Activated T-cell treated with anti-CD3 and anti-CD28 coated beads, Interleukin-2, amount 50 U/mL, for 72 hours (primary cell): ENCODE measurements around the gene MYL3. TPM values are rescaled to one million over a fixed set of nuclear protein-coding genes. Genes with fewer than 3 reads are reported as not detected.
A peak's percentile ranks its signal among the peaks of the same experiment; 100 is the strongest.

Experiments used
- ATAC-seq, 2 donors: fragments of 150-1000 bp; cut with Tn5 transposase; replicated peaks in 1 of 2; 2 replicates each; pipeline ENCODE4 v1.10.0; 2021; ENCODE audit warnings: moderate library complexity in 2 of 2, mild to moderate bottlenecking in 1 of 2
- DNase-seq, 2 donors: peaks; one replicate each; pipeline ENCODE4 v3.0.0; 2021 to 2022; ENCODE audit warnings: mixed read lengths in 1 of 2
- H3K27ac Mint-ChIP-seq: one replicate; pipeline ENCODE4 v1.8.0; 2022; ENCODE audit warnings: mild to moderate bottlenecking, moderate library complexity, mixed read lengths
- H3K27me3 Mint-ChIP-seq: one replicate; pipeline ENCODE4 v1.8.0; 2022; ENCODE audit warnings: low read depth, mixed read lengths
- H3K36me3 Mint-ChIP-seq, 2 donors: one replicate each; pipeline ENCODE4 v1.8.0; 2022; ENCODE audit warnings: mixed read lengths in 2 of 2, mild to moderate bottlenecking in 1 of 2; ENCODE audit not compliant: insufficient read depth in 2 of 2
- H3K4me1 Mint-ChIP-seq: one replicate; pipeline ENCODE4 v1.8.0; 2022; ENCODE audit warnings: low read depth, mixed read lengths
- H3K4me3 Mint-ChIP-seq, 2 donors: one replicate each; pipeline ENCODE4 v1.8.0; 2022; ENCODE audit warnings: mild to moderate bottlenecking in 2 of 2, mixed read lengths in 2 of 2, moderate library complexity in 2 of 2
- H3K9me3 Mint-ChIP-seq, 2 donors: one replicate each; pipeline ENCODE4 v1.8.0; 2022; ENCODE audit warnings: mixed read lengths in 2 of 2
- total RNA-seq, 2 donors: library from RNA; stranded (reverse); gene quantifications; one replicate each; pipeline ENCODE4 v1.2.3, GENCODE V29; 2022

Gene MYL3
- total RNA-seq, 2 donors from 2014 or later, result not detected

DNA sequence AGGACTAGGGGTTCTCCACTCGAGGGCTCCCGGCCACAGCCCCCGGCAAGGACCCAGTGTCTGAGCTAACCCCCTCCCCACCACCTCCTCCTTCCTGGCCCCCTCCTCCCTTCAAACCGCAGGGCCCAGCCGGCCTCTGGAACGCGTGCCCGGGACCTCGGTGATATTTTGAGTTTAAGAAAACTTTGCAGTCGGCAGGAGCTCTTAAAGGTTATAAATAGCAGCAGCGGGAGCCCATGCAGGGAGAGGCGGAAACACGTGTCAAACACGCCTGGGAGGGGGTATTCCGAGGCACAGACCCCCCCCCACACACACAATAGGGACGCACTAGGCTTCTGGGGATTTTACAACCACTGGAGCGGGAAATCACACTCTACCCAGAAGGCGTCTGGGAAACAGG lies 11.2 kb upstream of the MYL3 start:
- ATAC-seq, result no peak

DNA sequence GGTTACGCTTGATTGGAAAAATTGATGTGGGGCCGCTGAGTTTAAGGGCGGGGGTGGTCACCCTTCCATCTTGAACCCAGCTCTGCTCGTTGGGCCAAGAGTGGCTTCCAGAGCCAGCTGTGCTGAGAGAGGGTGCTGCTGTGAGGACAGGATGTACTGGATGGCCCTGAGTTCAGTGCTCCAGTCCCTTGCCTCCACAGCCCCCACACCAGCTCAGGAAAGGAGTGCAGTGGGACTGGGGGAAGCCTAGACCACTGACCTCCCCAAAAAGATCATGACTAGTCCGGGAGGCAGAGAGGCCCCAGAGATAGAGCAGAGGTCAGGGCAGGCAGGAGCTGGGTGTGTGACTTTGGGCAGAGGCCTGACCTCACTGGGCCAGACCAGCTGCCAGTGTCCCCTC lies 10.3 kb upstream of the MYL3 start:
- Mint-ChIP-seq H3K36me3 (no peaks in the 10 kb centered on the region), H3K27ac (no peak overlapping the region), H3K4me1 (peaks cover 12% of the 10 kb centered on the region), H3K4me3 (no peak overlapping the region), H3K9me3 (no peaks in the 10 kb centered on the region), H3K27me3 (peaks cover 6% of the 10 kb centered on the region)
- DNase-seq (no peak), ATAC-seq (no peak)

More for the DNA sequence above, 11.2 kb upstream of the MYL3 start:
- no peak overlapping the region for H3K4me3 Mint-ChIP-seq
- H3K27me3 Mint-ChIP-seq, result peaks cover 12% of the 10 kb centered on the region
- H3K27ac Mint-ChIP-seq, result no peak overlapping the region
- no peaks in the 10 kb centered on the region for H3K9me3 Mint-ChIP-seq
- no peaks in the 10 kb centered on the region for H3K36me3 Mint-ChIP-seq
- no peak for DNase-seq
- H3K4me1 Mint-ChIP-seq, result peaks cover 12% of the 10 kb centered on the region

DNA sequence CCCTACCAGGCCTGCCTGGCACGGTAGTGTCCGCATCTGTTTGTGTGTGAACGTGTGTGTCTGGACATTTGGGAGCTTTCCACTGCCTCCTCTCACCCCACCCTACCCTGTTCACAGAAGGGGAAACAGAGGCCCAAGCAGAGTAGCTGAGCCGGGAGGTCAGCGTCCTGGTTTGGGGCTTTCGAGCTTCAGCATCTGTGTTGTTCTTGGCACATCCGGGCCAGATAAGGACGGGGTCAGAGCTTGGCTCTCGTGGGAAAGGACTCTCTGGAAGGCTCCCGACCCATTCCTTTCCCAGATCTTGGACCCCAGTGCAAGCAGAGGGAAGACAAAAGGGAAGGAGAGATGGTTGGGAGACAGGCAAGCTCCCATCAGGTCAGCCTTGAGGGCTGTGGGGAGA lies 8.0 kb upstream of the MYL3 start:
- H3K36me3 Mint-ChIP-seq, result no peaks in the 10 kb centered on the region
- ATAC-seq (no peak), DNase-seq (no peak)
- H3K4me3 Mint-ChIP-seq, result no peak overlapping the region
- peaks cover 12% of the 10 kb centered on the region for H3K4me1 Mint-ChIP-seq
- H3K27me3 Mint-ChIP-seq, result peaks cover 6% of the 10 kb centered on the region
- H3K27ac Mint-ChIP-seq, result no peak overlapping the region
- H3K9me3 Mint-ChIP-seq, result no peaks in the 10 kb centered on the region

DNA sequence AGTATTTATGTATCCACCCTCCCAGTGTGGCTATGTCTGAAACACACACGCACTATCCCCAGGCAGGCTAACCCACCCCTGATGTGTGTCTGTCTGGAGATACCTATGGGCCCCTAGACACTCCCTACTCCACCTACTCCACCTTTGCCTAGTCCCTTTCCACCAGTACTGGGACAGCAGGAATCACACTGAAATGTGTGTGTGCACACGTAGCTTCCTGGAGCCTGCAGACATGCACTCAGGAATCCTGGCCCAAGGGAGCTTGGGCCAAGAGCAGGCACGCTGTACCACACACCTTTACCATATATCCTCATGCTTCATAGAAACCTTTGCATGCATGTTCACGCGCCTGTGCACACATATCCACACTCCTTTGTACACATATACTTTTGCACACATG lies 7.4 kb upstream of the MYL3 start:
- Mint-ChIP-seq H3K4me1 (peaks cover 12% of the 10 kb centered on the region), H3K4me3 (no peak overlapping the region), H3K27me3 (peaks cover 6% of the 10 kb centered on the region), H3K36me3 (no peaks in the 10 kb centered on the region), H3K9me3 (no peaks in the 10 kb centered on the region), H3K27ac (no peak overlapping the region)
- ATAC-seq, result no peak
- no peak for DNase-seq

DNA sequence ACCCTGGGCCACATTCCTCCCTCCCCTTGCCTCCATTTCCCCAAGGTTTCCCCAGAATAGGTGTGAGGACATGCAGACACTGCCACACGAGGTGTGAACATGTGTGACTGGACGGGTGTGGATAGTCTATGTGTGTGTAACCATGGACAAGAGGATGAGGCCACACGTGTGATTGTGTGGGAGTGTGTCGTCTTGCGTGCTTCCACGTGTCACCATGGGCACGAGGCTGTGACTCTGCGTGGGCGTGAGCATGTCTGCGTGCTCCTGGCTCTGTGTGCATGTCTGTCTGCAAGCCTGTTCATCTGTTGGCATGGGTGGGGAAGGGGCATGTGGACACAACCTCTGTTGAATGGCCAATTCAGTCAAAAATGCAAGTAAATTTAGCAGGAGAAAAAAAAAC lies 6.2 kb upstream of the MYL3 start:
- peaks cover 12% of the 10 kb centered on the region for H3K4me1 Mint-ChIP-seq
- H3K9me3 Mint-ChIP-seq, result no peaks in the 10 kb centered on the region
- no peaks in the 10 kb centered on the region for H3K36me3 Mint-ChIP-seq
- ATAC-seq, result no peak
- DNase-seq, result no peak
- H3K4me3 Mint-ChIP-seq, result no peak overlapping the region
- H3K27me3 Mint-ChIP-seq, result peaks cover 5% of the 10 kb centered on the region
- H3K27ac Mint-ChIP-seq, result no peak overlapping the region

DNA sequence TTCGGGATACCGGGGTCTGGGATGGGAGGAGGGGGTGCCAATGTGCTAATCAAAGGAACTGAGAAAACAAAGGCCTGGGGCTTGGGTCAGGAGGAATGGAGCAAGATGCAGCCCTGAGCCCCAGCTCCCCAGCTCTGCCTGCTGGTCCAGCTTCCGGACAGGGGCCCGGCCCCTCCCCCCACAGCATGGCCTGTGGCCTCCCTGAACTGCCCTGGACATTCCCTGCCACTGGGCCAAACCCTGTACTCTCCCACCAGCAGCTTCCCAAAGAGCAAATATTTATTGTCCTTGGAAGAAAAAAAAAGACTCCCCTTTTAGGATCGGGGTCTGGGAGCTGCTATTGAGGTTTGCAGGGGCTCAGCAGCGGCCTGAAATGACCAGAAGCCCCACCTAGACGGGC lies 5.7 kb upstream of the MYL3 start:
- Mint-ChIP-seq H3K36me3 (no peaks in the 10 kb centered on the region), H3K27me3 (peaks cover under 1% of the 10 kb centered on the region), H3K4me1 (peaks cover 7% of the 10 kb centered on the region), H3K9me3 (no peaks in the 10 kb centered on the region), H3K4me3 (no peak overlapping the region), H3K27ac (no peak overlapping the region)
- ATAC-seq (no peak), DNase-seq (no peak)

DNA sequence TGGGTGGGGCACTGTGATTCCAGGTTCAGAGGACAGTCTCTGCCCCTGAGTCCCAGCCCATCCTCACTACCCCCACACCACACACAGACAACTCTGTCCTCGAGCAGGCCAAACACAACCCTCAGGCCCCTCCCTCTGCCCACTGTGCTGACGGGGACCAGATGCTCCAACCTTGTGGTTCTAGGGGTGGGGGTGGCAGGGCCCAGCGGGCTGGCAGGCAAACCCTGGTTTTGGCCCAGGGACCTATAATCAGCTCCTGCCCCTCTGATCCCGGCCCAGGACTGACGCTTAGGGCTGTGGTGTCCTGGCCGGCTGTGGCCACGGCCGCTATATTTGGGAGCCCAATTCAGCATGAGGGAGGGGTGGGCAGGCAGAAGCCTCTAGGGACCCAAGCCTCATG lies 5.0 kb upstream of the MYL3 start:
- H3K36me3 Mint-ChIP-seq, result no peaks in the 10 kb centered on the region
- H3K4me3 Mint-ChIP-seq, result no peak overlapping the region
- H3K27me3 Mint-ChIP-seq, result no peaks in the 10 kb centered on the region
- no peak overlapping the region for H3K27ac Mint-ChIP-seq
- H3K4me1 Mint-ChIP-seq, result peaks cover 5% of the 10 kb centered on the region
- no peak for DNase-seq
- ATAC-seq, result no peak
- H3K9me3 Mint-ChIP-seq, result no peaks in the 10 kb centered on the region

DNA sequence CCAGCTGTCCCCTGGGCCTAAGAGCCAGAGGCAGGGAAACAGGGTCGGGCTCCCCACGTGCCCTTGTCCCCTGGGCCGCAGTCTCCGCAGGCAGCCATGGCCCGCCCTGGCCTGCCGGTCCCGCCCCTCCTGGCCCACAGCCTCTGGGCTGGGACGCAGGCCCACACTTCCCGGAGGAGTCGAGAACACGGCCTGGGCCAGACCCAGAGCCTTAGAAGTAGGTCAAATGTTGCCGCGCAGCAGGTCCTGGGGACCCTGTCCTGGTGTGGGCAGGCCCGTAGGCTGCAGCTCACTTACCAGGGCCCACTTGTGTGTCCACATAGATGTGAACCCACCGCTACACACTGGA lies 4.3 kb upstream of the MYL3 start:
- no peaks in the 10 kb centered on the region for H3K9me3 Mint-ChIP-seq
- H3K36me3 Mint-ChIP-seq, result no peaks in the 10 kb centered on the region

DNA sequence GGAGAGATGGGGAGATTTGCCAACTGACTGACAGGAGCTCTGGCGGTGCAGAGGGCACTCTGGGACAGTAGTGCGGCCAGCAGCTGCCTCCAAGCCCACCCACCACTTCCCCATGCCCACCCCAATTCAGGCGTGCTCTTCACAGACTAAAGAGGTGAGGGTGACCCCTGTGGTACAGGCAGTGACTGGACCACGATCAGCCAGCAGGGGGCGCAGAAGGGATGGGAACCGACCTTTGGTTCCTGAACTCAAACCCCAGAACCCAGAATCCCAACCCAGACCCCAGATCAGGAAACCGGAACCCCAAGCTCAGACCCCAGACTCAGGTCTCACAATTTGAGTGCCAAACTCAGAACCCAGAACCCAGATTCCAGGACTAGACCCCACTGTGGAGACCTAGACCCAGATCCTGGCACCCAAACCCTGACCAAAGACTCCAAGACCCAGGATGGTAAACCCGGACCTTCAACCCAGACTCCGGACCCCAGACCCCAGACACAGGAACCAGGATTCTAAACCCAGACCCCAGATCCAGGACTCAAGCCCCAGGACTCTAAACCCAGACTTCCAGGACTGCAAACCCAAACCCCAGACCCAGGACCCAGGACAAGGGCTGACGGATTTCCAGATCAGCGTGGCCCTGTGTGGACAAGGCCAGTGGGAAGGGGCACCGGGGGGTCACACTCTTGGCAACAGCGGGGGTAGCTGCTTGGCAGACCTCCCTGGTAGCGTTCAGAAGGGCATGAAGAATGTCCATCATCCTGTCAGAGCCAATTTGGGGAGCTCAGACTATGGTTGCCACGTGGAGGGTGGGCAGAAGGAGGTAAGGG lies 3.7 kb upstream of the MYL3 start:
- H3K4me3 Mint-ChIP-seq, result no peak overlapping the region
- H3K4me1 Mint-ChIP-seq, result no peaks in the 10 kb centered on the region
- no peaks in the 10 kb centered on the region for H3K9me3 Mint-ChIP-seq
- H3K36me3 Mint-ChIP-seq, result no peaks in the 10 kb centered on the region
- H3K27ac Mint-ChIP-seq, result no peak overlapping the region
- peak; percentile 62 to 66 for ATAC-seq
- DNase-seq, result peak; percentile 83 to 84
- no peaks in the 10 kb centered on the region for H3K27me3 Mint-ChIP-seq

More for the DNA sequence above, 4.3 kb upstream of the MYL3 start:
- Mint-ChIP-seq H3K4me3 (no peak overlapping the region), H3K4me1 (no peaks in the 10 kb centered on the region), H3K27me3 (no peaks in the 10 kb centered on the region), H3K27ac (no peak overlapping the region)
- DNase-seq (no peak), ATAC-seq (no peak)

DNA sequence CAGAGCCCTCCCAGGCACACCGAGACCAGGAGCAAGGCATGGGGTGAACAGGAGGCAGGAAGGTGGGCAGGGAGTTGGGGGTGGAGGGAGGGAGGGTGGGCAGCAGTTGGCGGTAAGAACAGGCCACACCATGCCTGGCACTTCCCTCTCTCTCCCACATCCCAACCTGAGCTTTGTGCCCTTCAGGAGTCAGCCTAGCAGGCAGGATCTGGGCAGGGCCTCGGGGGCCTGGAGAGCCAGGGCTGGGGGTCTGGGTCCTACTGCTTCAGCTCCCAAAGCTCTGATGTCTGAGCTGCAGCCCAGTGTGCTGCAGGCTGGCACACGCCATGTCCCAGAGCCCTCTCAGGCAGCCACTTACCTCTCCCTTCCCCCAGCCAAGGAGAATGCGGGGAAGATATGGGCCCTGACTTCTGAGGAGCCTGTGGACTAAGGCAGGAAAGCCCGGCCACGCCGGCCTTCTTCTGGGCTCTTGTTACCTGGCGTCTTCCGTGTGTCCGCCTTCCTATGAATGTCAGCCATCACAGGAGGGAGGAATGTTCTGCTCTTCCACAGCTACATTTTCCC lies 2.9 kb upstream of the MYL3 start:
- ATAC-seq, result no peak
- no peak overlapping the region for H3K4me3 Mint-ChIP-seq
- no peaks in the 10 kb centered on the region for H3K9me3 Mint-ChIP-seq
- no peaks in the 10 kb centered on the region for H3K36me3 Mint-ChIP-seq
- H3K27ac Mint-ChIP-seq, result no peak overlapping the region
- H3K4me1 Mint-ChIP-seq, result no peaks in the 10 kb centered on the region
- no peak for DNase-seq
- H3K27me3 Mint-ChIP-seq, result no peaks in the 10 kb centered on the region

DNA sequence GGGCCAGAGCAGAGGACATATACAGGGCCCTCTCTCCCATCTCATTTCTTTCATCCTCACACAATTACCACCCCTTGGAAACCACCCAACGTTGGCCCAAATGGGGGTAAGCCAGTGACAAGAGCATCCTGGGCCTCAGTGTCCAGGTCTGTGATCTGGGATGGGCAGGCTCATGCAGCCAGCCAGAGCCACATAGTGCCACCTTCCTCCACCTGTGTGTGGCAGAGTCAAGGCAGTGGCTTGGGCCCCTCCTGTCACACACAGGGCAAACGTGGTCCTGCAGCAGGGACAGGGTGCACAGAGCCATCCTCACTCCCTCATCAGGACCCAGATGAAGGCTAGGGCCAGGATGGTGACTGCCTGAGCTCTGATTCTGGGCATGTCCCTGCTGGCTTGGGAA lies 2.3 kb upstream of the MYL3 start:
- H3K27ac Mint-ChIP-seq, result no peak overlapping the region
- H3K4me3 Mint-ChIP-seq, result no peak overlapping the region
- no peak for DNase-seq
- no peaks in the 10 kb centered on the region for H3K9me3 Mint-ChIP-seq
- no peaks in the 10 kb centered on the region for H3K36me3 Mint-ChIP-seq
- no peaks in the 10 kb centered on the region for H3K27me3 Mint-ChIP-seq
- H3K4me1 Mint-ChIP-seq, result no peaks in the 10 kb centered on the region
- ATAC-seq, result no peak

DNA sequence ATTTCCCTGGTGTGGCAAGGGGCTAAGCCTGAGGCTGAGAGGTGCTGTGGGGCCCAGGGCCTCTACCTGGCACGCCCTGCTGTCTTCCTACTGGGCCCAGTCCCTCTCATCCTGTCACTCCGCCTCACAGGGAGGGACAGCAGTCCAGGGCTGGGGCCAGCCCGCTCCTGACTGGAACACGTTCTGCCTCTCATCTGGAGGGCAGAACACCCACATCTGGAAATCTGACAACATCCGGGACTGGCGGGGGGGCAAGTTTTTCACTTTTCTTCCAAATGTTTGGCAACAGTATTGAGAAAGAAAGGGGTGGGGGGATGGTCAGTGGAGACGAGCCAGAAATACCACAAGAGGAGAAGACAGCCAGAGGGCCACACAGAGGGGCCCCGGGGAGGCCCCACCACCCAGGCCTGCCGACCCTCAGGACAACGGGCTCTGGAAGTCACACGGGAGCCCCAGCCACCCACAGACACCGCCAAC lies 1.8 kb upstream of the MYL3 start:
- Mint-ChIP-seq H3K4me3 (no peak overlapping the region), H3K9me3 (no peaks in the 10 kb centered on the region), H3K4me1 (no peaks in the 10 kb centered on the region), H3K36me3 (no peaks in the 10 kb centered on the region), H3K27ac (no peak overlapping the region), H3K27me3 (no peaks in the 10 kb centered on the region)
- DNase-seq, result no peak
- ATAC-seq, result no peak

DNA sequence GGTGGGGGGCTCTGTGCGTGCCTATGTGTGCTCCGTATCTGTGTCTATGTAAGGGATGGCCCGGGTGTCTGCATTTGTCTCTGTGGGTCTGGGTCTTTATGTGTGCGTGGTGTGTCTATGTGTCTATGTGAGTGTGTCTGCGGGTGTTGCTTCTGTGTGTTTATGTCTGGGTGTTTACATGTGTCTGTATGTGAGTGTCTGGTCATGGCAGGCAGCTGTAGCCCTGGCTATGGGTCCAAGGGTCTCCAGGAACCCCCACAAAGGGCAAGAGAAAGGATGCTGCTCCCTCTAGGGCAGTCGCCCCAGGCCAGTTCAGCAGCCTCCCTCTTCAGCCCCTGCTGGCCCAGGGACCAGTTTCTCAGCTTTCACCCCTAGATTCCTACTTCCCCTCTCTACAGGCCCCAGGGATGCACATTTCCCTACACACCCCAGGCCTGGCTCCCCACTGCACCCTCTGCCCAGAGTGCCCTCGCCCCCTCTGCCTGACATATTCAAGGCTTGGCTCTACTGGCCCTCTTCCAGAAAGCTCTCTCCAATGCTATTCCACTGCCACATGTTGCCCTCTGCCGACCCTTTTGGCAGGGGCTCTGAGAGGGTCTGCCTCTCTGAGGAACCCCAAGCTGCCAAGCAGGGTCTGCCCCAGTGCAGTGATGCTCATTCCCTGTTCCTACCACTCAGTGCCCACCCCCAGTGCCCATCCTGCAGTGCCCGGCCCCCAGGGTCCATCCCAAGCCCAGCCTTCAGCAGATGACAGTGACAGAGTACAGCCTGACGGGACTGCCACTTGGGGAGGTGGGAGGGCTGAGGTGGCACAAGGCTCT lies 1.0 kb upstream of the MYL3 start:
- Mint-ChIP-seq H3K9me3 (no peaks in the 10 kb centered on the region), H3K27ac (no peak overlapping the region), H3K4me1 (no peaks in the 10 kb centered on the region), H3K4me3 (no peak overlapping the region), H3K27me3 (no peaks in the 10 kb centered on the region), H3K36me3 (no peaks in the 10 kb centered on the region)
- no peak for DNase-seq
- no peak for ATAC-seq
